ENCODE results near the gene CHST4.

GRCh38 chr16:71572497-71573116, 46.4 kb downstream of the CHST4 start:
- TF ChIP-seq CTCF (IDR thresholded peaks at IDR 0.05) = no peak
- TF ChIP-seq POLR2A (IDR thresholded peaks at IDR 0.05) = no peak
- no peak for TF ChIP-seq EP300 (IDR thresholded peaks at IDR 0.05)
- no peak for TF ChIP-seq POLR2AphosphoS5 (IDR thresholded peaks at IDR 0.05)
